Type B pancreatic cell (in vitro differentiated cells): ENCODE data around the gene RICTOR. TPM values are rescaled to one million over a fixed set of nuclear protein-coding genes. Genes with fewer than 3 reads are reported as not detected.

ENCODE experiments used
- DNase-seq: peaks from one replicate; pipeline ENCODE4 v3.0.0; 2021; ENCODE audit warnings: mixed read lengths; ENCODE audit not compliant: unreplicated experiment; ENCODE audit errors: extremely low spot score
- H3K27ac Mint-ChIP-seq: 2 replicates; pipeline ENCODE4 v1.8.0; 2021; ENCODE audit warnings: mild to moderate bottlenecking, mixed read lengths
- H3K27me3 Mint-ChIP-seq: 2 replicates; pipeline ENCODE4 v1.8.0; 2021; ENCODE audit warnings: mixed read lengths
- H3K36me3 Mint-ChIP-seq: 2 replicates; pipeline ENCODE4 v1.8.0; 2021; ENCODE audit warnings: mixed read lengths
- H3K4me1 Mint-ChIP-seq: one replicate; pipeline ENCODE4 v1.8.0; 2021; ENCODE audit warnings: mixed read lengths; ENCODE audit not compliant: unreplicated experiment
- H3K4me3 Mint-ChIP-seq: 2 replicates; pipeline ENCODE4 v1.8.0; 2021; ENCODE audit warnings: mild to moderate bottlenecking, mixed read lengths
- H3K9me3 Mint-ChIP-seq: 2 replicates; pipeline ENCODE4 v1.8.0; 2021; ENCODE audit warnings: mixed read lengths
- total RNA-seq: library from RNA; stranded (reverse); gene quantifications from 2 replicates; pipeline ENCODE4 v1.2.1, GENCODE V29; 2021; ENCODE audit warnings: low replicate concordance
- TF ChIP-seq, protein P1 (sequence below): fragments of 200-600 bp; sonication (generic); conservative IDR thresholded peaks from 2 replicates; pipeline ENCODE4 v1.5.0; 2021; ENCODE audit warnings: antibody characterized with exemption, mild to moderate bottlenecking

RICTOR gene
- total RNA-seq, 1 donor from 2014 or later: 31.8 TPM

DNA sequence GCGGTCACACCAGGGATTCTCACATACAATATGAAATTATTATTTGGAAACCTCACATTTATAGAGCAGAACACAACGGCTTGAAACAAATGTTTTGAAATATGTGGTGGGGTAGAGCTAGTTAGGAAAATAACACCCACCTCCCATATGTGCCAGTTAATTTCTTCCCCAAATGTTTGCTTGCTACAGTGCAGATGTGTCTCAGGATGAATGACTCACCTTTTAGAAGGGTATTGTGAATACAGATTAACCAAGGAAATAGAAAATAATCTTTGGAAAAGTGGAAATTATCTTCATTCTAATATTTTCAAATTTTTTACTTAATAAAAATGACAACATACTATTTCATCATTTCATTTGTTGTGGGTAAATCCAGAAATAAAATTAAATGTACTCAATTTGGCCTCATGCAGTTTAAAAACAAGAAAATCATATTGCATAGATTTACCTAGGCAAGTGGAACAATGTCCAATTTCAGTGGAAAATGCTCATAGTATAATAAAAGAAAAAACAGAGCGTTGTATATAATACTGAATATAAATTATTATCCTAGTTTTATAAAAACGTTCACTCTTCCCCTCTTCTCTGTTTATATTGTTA, 39.3 kb upstream of the RICTOR start:
- no peak for DNase-seq
- Mint-ChIP-seq H3K4me1 (no peaks in the 10 kb centered on the region), H3K9me3 (no peaks in the 10 kb centered on the region), H3K27me3 (peaks cover 5% of the 10 kb centered on the region), H3K27ac (no peak overlapping the region), H3K36me3 (no peaks in the 10 kb centered on the region), H3K4me3 (no peak overlapping the region)
- TF ChIP-seq, protein P1, sequence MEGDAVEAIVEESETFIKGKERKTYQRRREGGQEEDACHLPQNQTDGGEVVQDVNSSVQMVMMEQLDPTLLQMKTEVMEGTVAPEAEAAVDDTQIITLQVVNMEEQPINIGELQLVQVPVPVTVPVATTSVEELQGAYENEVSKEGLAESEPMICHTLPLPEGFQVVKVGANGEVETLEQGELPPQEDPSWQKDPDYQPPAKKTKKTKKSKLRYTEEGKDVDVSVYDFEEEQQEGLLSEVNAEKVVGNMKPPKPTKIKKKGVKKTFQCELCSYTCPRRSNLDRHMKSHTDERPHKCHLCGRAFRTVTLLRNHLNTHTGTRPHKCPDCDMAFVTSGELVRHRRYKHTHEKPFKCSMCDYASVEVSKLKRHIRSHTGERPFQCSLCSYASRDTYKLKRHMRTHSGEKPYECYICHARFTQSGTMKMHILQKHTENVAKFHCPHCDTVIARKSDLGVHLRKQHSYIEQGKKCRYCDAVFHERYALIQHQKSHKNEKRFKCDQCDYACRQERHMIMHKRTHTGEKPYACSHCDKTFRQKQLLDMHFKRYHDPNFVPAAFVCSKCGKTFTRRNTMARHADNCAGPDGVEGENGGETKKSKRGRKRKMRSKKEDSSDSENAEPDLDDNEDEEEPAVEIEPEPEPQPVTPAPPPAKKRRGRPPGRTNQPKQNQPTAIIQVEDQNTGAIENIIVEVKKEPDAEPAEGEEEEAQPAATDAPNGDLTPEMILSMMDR: no peak

- TF ChIP-seq, protein P1: no peak
- H3K9me3 Mint-ChIP-seq: no peaks in the 10 kb centered on the region
- no peak overlapping the region for H3K4me3 Mint-ChIP-seq
- no peak for DNase-seq
- peaks cover 5% of the 10 kb centered on the region for H3K27me3 Mint-ChIP-seq
- H3K4me1 Mint-ChIP-seq: no peaks in the 10 kb centered on the region
- H3K36me3 Mint-ChIP-seq: no peaks in the 10 kb centered on the region
- no peak overlapping the region for H3K27ac Mint-ChIP-seq
Observed at GRCh38 chr5:39109606-39110005, 35.4 kb upstream of the RICTOR start.

DNA sequence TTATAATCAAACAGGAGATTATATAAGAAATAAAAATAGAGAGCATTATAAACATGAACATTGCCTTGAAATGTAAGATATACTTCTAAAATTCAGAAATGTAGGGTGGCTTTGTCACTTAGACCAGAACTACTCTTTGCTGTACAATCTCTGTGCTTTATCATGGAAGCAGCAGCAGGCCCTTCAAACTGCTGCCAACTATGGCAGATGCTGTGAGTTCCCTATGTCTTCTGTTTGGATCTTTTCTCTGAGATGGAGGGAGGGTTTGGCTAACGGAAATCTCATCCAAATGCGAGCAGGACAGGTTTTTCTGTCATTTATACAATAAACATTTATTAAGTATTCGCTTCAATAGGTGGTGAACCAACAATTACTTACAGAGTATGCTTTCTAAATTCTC, 34.8 kb upstream of the RICTOR start:
- no peak for DNase-seq
- Mint-ChIP-seq H3K27me3 (peaks cover 5% of the 10 kb centered on the region), H3K4me3 (no peak overlapping the region), H3K4me1 (no peaks in the 10 kb centered on the region), H3K36me3 (no peaks in the 10 kb centered on the region), H3K27ac (no peak overlapping the region), H3K9me3 (no peaks in the 10 kb centered on the region)
- TF ChIP-seq, protein P1: no peak

DNA sequence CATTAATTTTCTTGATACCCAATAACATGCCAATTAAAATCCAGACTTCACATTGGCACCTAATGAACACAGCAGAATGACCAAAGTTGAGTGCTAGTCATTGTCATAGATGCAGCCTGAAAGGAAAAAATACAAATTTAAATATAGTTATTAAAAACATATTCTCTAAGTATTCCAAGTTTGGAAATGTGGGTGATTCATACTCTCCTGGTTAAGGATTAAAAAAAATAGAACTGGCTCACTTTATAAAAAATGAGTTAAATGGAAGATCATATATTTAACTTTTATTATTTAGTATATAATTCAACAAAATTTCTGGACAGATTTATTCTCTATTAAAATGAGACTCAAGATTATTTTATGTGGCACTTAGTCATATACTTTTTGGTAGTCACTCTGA, 33.2 kb upstream of the RICTOR start:
- no peak overlapping the region for H3K4me3 Mint-ChIP-seq
- no peaks in the 10 kb centered on the region for H3K36me3 Mint-ChIP-seq
- H3K27me3 Mint-ChIP-seq: peaks cover 5% of the 10 kb centered on the region
- TF ChIP-seq, protein P1: no peak
- no peaks in the 10 kb centered on the region for H3K9me3 Mint-ChIP-seq
- H3K4me1 Mint-ChIP-seq: no peaks in the 10 kb centered on the region
- no peak for DNase-seq
- no peak overlapping the region for H3K27ac Mint-ChIP-seq

DNA sequence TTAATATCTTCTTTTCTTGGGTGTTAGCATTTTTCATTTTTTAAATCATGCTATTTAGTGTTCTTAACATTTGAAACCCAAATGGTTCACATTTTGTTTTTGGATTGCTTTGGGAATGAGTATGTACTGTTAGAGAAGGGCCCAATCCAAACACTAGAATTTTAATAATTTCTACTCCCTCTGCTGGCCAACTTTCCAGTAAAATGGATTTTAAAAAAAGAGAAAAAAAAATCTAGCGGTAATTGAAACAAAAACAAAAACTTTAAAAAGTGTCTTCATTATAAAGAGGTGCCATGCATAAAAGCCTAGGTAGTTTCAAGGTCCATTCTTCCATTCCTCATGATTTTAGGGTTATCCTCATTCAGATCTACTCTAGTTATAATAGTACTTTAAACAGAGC, 32.1 kb upstream of the RICTOR start:
- Mint-ChIP-seq H3K27ac (no peak overlapping the region), H3K36me3 (no peaks in the 10 kb centered on the region), H3K9me3 (no peaks in the 10 kb centered on the region), H3K4me1 (no peaks in the 10 kb centered on the region), H3K27me3 (peaks cover 5% of the 10 kb centered on the region), H3K4me3 (no peak overlapping the region)
- TF ChIP-seq, protein P1: peak; percentile 60
- DNase-seq: no peak

- Mint-ChIP-seq H3K4me1 (no peaks in the 10 kb centered on the region), H3K4me3 (no peak overlapping the region), H3K36me3 (no peaks in the 10 kb centered on the region), H3K27me3 (no peaks in the 10 kb centered on the region), H3K9me3 (no peaks in the 10 kb centered on the region), H3K27ac (no peak overlapping the region)
- TF ChIP-seq, protein P1: no peak
- no peak for DNase-seq
Observed at GRCh38 chr5:39104221-39104620, 30.0 kb upstream of the RICTOR start.
